Activated CD4-positive, CD25-positive, alpha-beta regulatory T cell (primary cell): ENCODE results near the gene NRARP.
"Not testable (repeated sequence)": the region's sequence is repeated elsewhere in the genome, so short reads cannot be mapped to it uniquely, and the experiment has no call there.

Experiments
- DNase-seq, 4 experiments: peaks; one replicate each; lab custom pipeline; 2025; lab: John Stamatoyannopoulos, UW

Gene NRARP

GRCh38 chr9:137302118-137302448, at the start of gene NRARP:
TSS of gene NRARP (minus strand) at chr9:137302271. CDS start at chr9:137301928, 343 bp downstream.
- DNase-seq, result peak; percentile 91 to 95 (median 93)

GRCh38 chr9:137350696-137351584, 48.9 kb upstream of the NRARP start:
- DNase-seq, result no peak

- no peak for DNase-seq
These were observed 47.5 kb upstream of the NRARP start for GRCh38 chr9:137349471-137350033.

- DNase-seq, result no peak
These were observed 46.8 kb upstream of the NRARP start for GRCh38 chr9:137348769-137349470.

- DNase-seq, result no peak
These were observed 45.9 kb upstream of the NRARP start for GRCh38 chr9:137347928-137348327.

- no peak for DNase-seq
These were observed 40.4 kb upstream of the NRARP start for GRCh38 chr9:137342482-137342881.

- no peak for DNase-seq
These were observed 39.2 kb upstream of the NRARP start for GRCh38 chr9:137341227-137341626.

- DNase-seq, result not testable (repeated sequence)
These were observed 37.9 kb upstream of the NRARP start for GRCh38 chr9:137339908-137340462.

GRCh38 chr9:137339045-137339907, 37.2 kb upstream of the NRARP start:
- no peak for DNase-seq

- DNase-seq, result no peak
These were observed 34.7 kb upstream of the NRARP start for GRCh38 chr9:137336735-137337134.

GRCh38 chr9:137333016-137333671, 31.1 kb upstream of the NRARP start:
- DNase-seq, result no peak

- no peak for DNase-seq
These were observed 29.9 kb upstream of the NRARP start for GRCh38 chr9:137331929-137332328.

GRCh38 chr9:137330689-137331088, 28.6 kb upstream of the NRARP start:
- no peak for DNase-seq

GRCh38 chr9:137329590-137329989, 27.5 kb upstream of the NRARP start:
- not testable (repeated sequence) for DNase-seq

GRCh38 chr9:137327641-137328550, 25.8 kb upstream of the NRARP start:
- DNase-seq, result not testable (repeated sequence)

GRCh38 chr9:137326445-137327065, 24.5 kb upstream of the NRARP start:
- DNase-seq, result no peak

GRCh38 chr9:137325799-137326198, 23.7 kb upstream of the NRARP start:
- DNase-seq, result no peak

GRCh38 chr9:137325124-137325523, 23.1 kb upstream of the NRARP start:
- DNase-seq, result no peak

- DNase-seq, result no peak
These were observed 21.7 kb upstream of the NRARP start for GRCh38 chr9:137323531-137324331.
